Activated naive CD8-positive, alpha-beta T cell treated with anti-CD3 and anti-CD28 coated beads, Interleukin-2, amount 10 ng/mL, durations not matched to agents 7 days and 5 days (primary cell): ENCODE data around the gene ZMYND8. TPM values are rescaled to one million over a fixed set of nuclear protein-coding genes. Genes with fewer than 3 reads are reported as not detected.
"Not testable (repeated sequence)": the region's sequence is repeated elsewhere in the genome, so short reads cannot be mapped to it uniquely, and the experiment has no call there.

Source experiments
- ATAC-seq: fragments of 150-1000 bp; cut with Tn5 transposase; one replicate; pipeline ENCODE4 v1.10.0; 2021; ENCODE audit warnings: low read depth, moderate library complexity
- POLR2A ChIA-PET: fragments of 350-600 bp; sonication (Branson Sonifier 250); formaldehyde crosslinking; loops from one replicate; lab custom pipeline; 2021; ENCODE audit warnings: antibody characterized with exemption; lab: Charles Lee
- DNase-seq: peaks from one replicate; pipeline ENCODE4 v3.0.0; 2021
- H3K27ac Mint-ChIP-seq: one replicate; pipeline ENCODE4 v1.8.0; 2022; ENCODE audit warnings: mild to moderate bottlenecking, mixed read lengths
- H3K27me3 Mint-ChIP-seq: one replicate; pipeline ENCODE4 v1.8.0; 2022; ENCODE audit warnings: mild to moderate bottlenecking, moderate library complexity, mixed read lengths
- H3K36me3 Mint-ChIP-seq: one replicate; pipeline ENCODE4 v1.8.0; 2021; ENCODE audit warnings: mild to moderate bottlenecking, mixed read lengths
- H3K4me1 Mint-ChIP-seq: one replicate; pipeline ENCODE4 v1.8.0; 2021; ENCODE audit warnings: mixed read lengths
- H3K4me3 Mint-ChIP-seq: one replicate; pipeline ENCODE4 v1.8.0; 2022; ENCODE audit warnings: mild to moderate bottlenecking, moderate library complexity, mixed read lengths
- H3K9me3 Mint-ChIP-seq: one replicate; pipeline ENCODE4 v1.8.0; 2021; ENCODE audit warnings: mixed read lengths
- total RNA-seq, 2 experiments: library from RNA; stranded (reverse); gene quantifications; one replicate each; pipeline ENCODE4 v1.2.3, GENCODE V29; 2021

The ZMYND8 gene
- total RNA-seq, 2 experiments from 2014 or later: 51.0 to 51.5 TPM

DNA sequence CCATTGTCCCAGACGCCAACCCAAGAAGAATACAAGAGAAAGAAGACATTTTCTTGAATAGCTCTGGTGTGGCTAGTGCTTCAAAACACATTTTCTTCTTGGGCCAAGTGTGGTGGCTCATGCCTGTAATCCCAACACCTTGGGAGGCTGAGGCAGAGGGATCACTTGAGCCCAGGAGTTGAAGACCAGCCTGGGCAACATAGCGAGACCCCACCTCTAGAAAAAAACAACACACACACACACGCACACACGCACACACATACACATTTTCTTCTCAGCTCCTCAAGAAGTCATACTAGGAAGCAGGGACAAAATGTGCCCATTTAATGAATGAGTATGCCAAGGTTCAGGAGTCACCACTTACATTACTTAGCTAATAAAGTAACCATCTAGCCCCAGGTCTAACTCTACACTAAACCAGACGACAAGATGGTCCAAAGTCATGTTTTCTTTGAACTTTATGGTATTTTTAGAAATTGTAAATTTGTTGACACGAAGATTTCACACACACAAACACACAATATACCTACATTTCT is 68.8 kb downstream of the ZMYND8 start:
- H3K36me3 Mint-ChIP-seq: peaks cover 35% of the 10 kb centered on the region
- H3K4me1 Mint-ChIP-seq: peaks cover 2% of the 10 kb centered on the region
- no peak overlapping the region for H3K4me3 Mint-ChIP-seq
- ATAC-seq (no peak), DNase-seq (no peak)
- POLR2A ChIA-PET: no interaction called here
- no peaks in the 10 kb centered on the region for H3K9me3 Mint-ChIP-seq
- H3K27ac Mint-ChIP-seq: no peak overlapping the region
- H3K27me3 Mint-ChIP-seq: no peaks in the 10 kb centered on the region

DNA sequence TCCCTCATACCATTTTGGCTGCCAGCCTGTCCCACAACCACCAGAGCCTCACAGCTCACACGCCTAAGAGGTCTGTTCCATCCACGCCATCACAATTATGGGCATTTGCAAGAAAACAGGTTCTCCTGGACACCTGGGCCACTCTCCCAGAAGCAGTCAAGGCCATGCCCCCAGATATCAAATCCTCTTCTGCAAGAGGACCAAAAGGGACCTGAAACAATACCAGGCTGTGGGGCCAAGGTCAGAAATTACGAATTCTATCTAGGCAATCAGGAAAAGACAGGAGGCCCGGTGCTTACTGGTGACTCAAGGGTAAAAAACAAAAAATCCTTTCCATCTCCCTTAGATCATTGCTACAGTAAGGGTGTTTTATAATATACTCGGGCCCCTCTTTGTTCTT is 69.8 kb downstream of the ZMYND8 start:
- H3K27me3 Mint-ChIP-seq: no peaks in the 10 kb centered on the region
- H3K4me3 Mint-ChIP-seq: no peak overlapping the region
- H3K4me1 Mint-ChIP-seq: peaks cover 3% of the 10 kb centered on the region
- POLR2A ChIA-PET: no interaction called here
- no peak for DNase-seq
- H3K27ac Mint-ChIP-seq: no peak overlapping the region
- no peaks in the 10 kb centered on the region for H3K9me3 Mint-ChIP-seq
- peaks cover 32% of the 10 kb centered on the region for H3K36me3 Mint-ChIP-seq
- ATAC-seq: no peak

DNA sequence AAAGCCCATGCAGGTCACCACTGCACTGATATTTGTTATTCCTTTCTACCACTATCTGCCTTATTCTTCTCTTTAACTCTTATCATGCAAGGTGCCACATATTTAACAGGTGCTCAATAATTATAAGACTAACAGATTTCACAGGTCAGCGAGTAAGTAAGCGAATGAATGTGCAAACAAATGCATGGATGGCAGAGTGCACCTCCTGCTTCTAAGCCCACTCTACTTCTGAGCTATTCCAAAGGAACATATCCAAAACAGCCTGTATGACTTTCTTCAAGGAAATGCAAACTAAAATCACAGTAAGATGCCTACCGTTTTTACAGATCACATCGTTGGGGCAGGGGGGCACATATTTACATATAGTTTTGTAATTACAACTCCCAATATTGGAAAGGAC is 71.3 kb downstream of the ZMYND8 start:
- POLR2A ChIA-PET: no interaction called here
- peaks cover 34% of the 10 kb centered on the region for H3K36me3 Mint-ChIP-seq

DNA sequence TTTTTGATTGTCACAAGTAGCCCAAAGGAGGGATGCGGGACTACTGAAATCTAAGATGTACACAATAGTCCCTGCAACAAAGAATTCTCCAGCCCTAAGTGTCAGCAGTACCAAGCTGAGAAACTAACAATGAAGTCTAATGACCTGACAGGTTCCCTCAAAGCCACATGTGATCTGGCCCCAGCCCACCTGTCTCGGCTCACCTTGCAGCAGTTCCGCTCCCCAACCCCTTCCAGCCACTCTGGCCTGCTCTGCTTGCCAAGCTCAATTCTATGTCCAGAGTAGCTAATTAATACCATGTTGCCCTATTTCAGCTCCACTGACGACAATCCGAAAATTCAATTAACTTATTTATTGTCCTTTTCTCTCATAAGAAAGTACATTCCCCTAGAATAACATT is 72.1 kb downstream of the ZMYND8 start:
- Mint-ChIP-seq H3K4me1 (peaks cover 5% of the 10 kb centered on the region), H3K36me3 (peaks cover 31% of the 10 kb centered on the region), H3K9me3 (no peaks in the 10 kb centered on the region), H3K4me3 (no peak overlapping the region), H3K27ac (no peak overlapping the region), H3K27me3 (no peaks in the 10 kb centered on the region)
- no peak for DNase-seq
- POLR2A ChIA-PET: no interaction called here
- ATAC-seq: no peak

More for the DNA sequence above, 71.3 kb downstream of the ZMYND8 start:
- no peak overlapping the region for H3K27ac Mint-ChIP-seq
- no peak for DNase-seq
- peaks cover 5% of the 10 kb centered on the region for H3K4me1 Mint-ChIP-seq
- no peak for ATAC-seq
- H3K9me3 Mint-ChIP-seq: no peaks in the 10 kb centered on the region
- H3K27me3 Mint-ChIP-seq: no peaks in the 10 kb centered on the region
- H3K4me3 Mint-ChIP-seq: no peak overlapping the region

DNA sequence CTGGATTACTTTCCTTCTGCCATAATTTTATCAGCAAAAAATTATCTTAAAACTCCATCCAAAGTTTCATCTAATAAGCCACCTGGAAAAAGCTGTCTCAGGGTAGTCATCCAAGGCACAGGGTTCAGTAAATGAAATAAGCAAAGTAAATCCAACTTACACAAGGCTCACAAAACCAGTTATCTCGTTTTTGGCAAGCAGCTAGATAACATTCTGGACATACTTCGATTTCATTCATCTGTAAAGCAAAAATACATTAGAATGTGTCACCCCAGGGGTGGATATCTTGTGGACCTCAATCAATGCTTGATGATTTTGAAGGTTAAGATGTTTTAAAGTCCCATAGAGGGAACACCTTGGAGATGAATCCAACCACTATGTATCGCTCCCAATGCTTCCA is 73.1 kb downstream of the ZMYND8 start:
- Mint-ChIP-seq H3K27ac (peak overlapping the region; percentile 30), H3K4me1 (peaks cover 5% of the 10 kb centered on the region)
- POLR2A ChIA-PET: interaction anchor here (0.6 kb wide), 1 partner anchor 332 kb away, joined by 3 read pairs; no protein-coding TSS in a partner anchor

DNA sequence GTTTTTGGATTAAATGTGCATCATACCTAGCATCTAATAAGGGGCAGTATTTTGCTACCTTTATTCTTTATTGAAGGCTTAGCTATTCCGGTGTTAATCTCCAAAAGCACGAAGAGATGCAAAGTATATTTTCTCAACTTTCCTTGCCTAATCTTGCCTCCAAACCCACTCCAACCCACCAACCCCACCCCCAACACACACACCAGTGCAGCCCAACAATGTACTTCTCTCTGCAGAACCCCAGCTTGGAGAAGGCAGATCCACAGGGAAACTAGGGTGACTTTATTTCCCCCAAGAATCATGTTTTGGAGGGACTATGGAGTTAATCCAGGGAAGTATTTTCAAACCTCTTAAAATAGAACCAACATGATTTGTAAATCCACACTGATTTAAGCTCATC is 73.6 kb downstream of the ZMYND8 start:
- H3K4me3 Mint-ChIP-seq: no peak overlapping the region
- DNase-seq: no peak
- peaks cover 7% of the 10 kb centered on the region for H3K4me1 Mint-ChIP-seq
- no peaks in the 10 kb centered on the region for H3K9me3 Mint-ChIP-seq
- H3K36me3 Mint-ChIP-seq: peaks cover 34% of the 10 kb centered on the region
- ATAC-seq: no peak
- H3K27me3 Mint-ChIP-seq: no peaks in the 10 kb centered on the region
- H3K27ac Mint-ChIP-seq: no peak overlapping the region
- POLR2A ChIA-PET: interaction anchor here (0.6 kb wide), 1 partner anchor 332 kb away, joined by 3 read pairs; no protein-coding TSS in a partner anchor

More for the DNA sequence above, 73.1 kb downstream of the ZMYND8 start:
- DNase-seq (no peak), ATAC-seq (no peak)
- Mint-ChIP-seq H3K36me3 (peaks cover 32% of the 10 kb centered on the region), H3K9me3 (no peaks in the 10 kb centered on the region), H3K27me3 (no peaks in the 10 kb centered on the region), H3K4me3 (no peak overlapping the region)

DNA sequence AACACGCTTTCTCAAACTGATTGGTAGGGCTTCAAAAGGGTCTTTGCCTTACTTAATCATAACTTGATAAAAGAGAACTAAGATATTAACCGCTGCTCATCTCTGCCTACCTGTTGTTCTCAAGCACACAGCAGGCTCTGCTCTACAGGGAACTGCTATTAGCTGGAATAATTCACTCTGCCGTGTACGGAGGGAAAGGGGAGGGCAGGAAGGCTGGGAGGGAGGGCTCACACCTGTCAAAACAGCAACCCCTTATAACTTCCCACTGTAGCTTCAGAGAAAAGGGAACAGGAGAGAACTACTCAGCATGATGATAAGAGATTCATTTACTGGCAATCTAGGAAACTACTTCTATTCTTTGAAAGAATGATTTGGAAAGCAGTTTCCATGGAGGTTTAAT is 75.1 kb downstream of the ZMYND8 start:
- H3K9me3 Mint-ChIP-seq: no peaks in the 10 kb centered on the region
- H3K4me3 Mint-ChIP-seq: no peak overlapping the region
- POLR2A ChIA-PET: no interaction called here
- DNase-seq (no peak), ATAC-seq (no peak)
- H3K27me3 Mint-ChIP-seq: no peaks in the 10 kb centered on the region
- peaks cover 13% of the 10 kb centered on the region for H3K4me1 Mint-ChIP-seq
- H3K27ac Mint-ChIP-seq: no peak overlapping the region
- peaks cover 34% of the 10 kb centered on the region for H3K36me3 Mint-ChIP-seq

DNA sequence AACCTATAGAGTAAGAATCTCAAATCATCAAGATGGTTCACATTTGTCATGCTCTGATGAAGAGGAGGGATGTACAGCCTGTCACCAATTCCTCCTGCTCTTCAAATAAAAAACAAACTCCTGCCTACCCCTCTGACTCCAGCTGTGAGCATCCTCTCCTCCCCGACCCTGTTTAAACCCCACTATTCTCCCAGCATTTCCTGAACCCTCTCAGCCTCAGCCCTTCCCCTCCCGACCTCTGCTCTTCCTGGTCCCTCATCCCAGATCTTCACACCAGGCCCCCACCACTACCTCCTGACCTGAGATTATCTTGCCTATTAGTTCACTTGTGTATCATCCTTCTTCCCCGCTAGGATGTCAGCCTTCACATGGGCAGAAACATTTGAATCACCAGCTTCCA is 75.8 kb downstream of the ZMYND8 start:
- ATAC-seq (no peak), DNase-seq (no peak)
- Mint-ChIP-seq H3K4me1 (peaks cover 13% of the 10 kb centered on the region), H3K27me3 (no peaks in the 10 kb centered on the region), H3K4me3 (no peak overlapping the region), H3K9me3 (no peaks in the 10 kb centered on the region), H3K36me3 (peaks cover 38% of the 10 kb centered on the region), H3K27ac (peak overlapping the region; percentile 1)
- POLR2A ChIA-PET: no interaction called here

DNA sequence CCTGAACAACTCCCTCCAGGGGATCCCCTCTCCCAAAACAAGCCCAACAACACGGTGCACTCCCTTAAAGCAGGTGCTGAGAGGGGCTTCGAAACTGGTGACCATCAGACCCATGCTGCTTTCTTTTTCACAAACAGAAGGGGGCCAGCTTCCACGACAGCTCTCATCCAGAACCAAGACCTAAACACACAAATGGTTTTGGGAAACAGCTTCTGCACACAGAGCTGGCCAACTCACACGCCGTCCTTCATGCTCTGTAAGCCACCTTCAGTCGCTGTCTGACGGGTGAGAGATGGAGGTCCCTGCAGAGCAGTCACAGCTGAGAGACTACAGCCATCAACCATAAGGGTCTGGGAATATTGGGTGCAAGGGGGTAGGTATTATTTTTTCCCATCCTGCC is 76.3 kb downstream of the ZMYND8 start:
- no peak overlapping the region for H3K27ac Mint-ChIP-seq
- peaks cover 41% of the 10 kb centered on the region for H3K36me3 Mint-ChIP-seq
- H3K9me3 Mint-ChIP-seq: no peaks in the 10 kb centered on the region
- no peak for DNase-seq
- no peaks in the 10 kb centered on the region for H3K27me3 Mint-ChIP-seq
- POLR2A ChIA-PET: no interaction called here
- peaks cover 17% of the 10 kb centered on the region for H3K4me1 Mint-ChIP-seq
- no peak for ATAC-seq
- H3K4me3 Mint-ChIP-seq: no peak overlapping the region

DNA sequence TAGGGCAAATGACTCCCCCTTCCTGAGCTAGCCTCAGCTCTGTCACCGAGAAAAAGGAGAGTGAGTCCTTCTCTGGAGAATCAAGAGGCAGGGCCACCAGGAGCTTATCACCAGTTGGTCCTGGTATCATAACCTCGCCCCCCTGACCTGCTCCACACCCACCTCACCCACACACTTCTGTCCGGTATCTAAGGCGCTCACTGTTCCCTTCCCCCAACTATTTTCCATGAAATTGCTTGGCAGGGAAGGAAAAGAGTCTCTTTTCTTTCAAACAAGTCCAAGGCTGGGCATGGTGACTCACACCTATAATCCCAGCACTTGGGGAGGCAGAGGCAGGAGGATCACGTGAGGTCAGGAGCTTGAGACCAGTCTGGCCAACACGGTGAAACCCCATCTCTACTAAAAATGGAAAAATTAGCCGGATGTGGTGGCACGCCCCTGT is 77.6 kb downstream of the ZMYND8 start:
- DNase-seq: no peak
- H3K4me3 Mint-ChIP-seq: no peak overlapping the region
- H3K36me3 Mint-ChIP-seq: peaks cover 43% of the 10 kb centered on the region
- peaks cover 26% of the 10 kb centered on the region for H3K4me1 Mint-ChIP-seq
- POLR2A ChIA-PET: no interaction called here
- ATAC-seq: no peak
- H3K9me3 Mint-ChIP-seq: no peaks in the 10 kb centered on the region
- H3K27ac Mint-ChIP-seq: no peak overlapping the region
- no peaks in the 10 kb centered on the region for H3K27me3 Mint-ChIP-seq

DNA sequence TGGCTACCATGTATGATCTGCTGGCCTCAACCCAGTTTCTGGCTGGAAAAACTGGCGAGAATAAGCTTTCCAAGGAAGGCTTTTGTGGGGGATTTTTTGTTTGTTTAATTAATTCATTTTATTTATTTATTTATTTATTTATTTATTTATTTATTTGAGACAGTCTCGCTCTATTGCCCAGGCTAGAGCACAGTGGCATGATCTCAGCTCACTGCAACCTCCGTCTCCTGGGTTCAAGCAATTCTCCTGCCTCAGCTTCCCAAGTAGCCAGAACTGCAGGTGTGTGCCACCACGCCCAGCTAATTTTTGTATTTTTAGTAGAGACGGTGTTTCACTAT is 79.0 kb downstream of the ZMYND8 start:
- H3K27ac Mint-ChIP-seq, H3K27me3 Mint-ChIP-seq, DNase-seq, ATAC-seq, H3K9me3 Mint-ChIP-seq, H3K4me3 Mint-ChIP-seq, POLR2A ChIA-PET: not testable (repeated sequence)
- H3K36me3 Mint-ChIP-seq: peaks cover 38% of the 10 kb centered on the region
- peaks cover 34% of the 10 kb centered on the region for H3K4me1 Mint-ChIP-seq

DNA sequence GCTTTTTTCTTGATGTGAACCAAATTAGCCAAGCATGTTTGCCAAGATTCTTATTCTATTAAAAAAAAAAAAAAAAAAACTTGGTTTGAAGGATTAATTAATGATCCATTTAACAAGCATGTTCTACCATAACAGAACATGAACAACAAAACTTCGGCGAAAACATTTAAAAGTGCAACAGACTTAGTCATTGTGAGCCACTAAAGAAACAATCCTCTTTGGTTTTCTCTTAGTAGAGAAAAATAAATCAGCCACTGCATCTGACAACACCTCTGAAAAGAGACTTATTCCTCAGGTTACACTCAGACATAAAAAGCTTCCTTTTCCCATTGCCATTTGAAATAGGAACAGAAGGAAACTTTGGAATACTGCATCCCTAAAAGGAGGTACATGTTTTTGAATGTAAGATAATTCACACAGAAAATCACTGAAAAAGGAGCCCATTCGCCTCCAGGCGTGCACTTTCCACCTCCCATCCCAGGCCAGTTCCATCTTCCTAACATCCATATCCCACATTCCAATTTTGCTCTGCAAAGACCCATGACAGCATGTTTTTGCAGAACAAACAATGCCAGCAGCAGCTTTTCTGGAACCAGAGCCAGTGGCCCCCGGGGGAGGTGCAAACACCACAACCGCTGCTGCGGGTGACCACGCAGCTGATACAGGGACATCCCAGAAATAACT is 79.5 kb downstream of the ZMYND8 start:
- POLR2A ChIA-PET: no interaction called here
- ATAC-seq (no peak), DNase-seq (no peak)
- Mint-ChIP-seq H3K27ac (no peak overlapping the region), H3K4me1 (peaks cover 34% of the 10 kb centered on the region), H3K9me3 (no peaks in the 10 kb centered on the region), H3K27me3 (no peaks in the 10 kb centered on the region), H3K4me3 (no peak overlapping the region), H3K36me3 (peaks cover 37% of the 10 kb centered on the region)

DNA sequence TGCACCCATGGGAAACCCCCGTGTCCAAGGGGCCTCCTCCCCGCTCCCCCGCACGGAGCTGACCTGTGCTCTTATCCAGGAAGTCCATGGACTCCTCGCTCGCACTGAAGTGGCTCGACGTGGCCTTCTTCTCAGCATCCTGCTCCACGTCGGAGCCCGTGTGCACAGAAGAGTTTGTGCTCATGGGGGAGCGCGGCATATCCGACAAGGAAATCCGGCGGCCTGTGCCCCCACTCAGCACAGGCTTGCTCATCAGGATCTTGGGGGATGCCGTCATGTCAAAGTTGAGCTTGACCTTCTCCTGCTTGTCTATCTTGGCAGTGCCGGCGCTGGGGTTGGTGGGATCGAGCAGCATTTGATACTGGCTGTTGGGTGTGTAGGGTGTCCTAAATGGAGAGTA is 80.2 kb downstream of the ZMYND8 start:
- Mint-ChIP-seq H3K36me3 (peaks cover 30% of the 10 kb centered on the region), H3K27ac (peak overlapping the region; percentile 26), H3K27me3 (no peaks in the 10 kb centered on the region), H3K9me3 (no peaks in the 10 kb centered on the region), H3K4me3 (no peak overlapping the region), H3K4me1 (peaks cover 32% of the 10 kb centered on the region)
- DNase-seq: no peak
- no peak for ATAC-seq
- POLR2A ChIA-PET: no interaction called here

DNA sequence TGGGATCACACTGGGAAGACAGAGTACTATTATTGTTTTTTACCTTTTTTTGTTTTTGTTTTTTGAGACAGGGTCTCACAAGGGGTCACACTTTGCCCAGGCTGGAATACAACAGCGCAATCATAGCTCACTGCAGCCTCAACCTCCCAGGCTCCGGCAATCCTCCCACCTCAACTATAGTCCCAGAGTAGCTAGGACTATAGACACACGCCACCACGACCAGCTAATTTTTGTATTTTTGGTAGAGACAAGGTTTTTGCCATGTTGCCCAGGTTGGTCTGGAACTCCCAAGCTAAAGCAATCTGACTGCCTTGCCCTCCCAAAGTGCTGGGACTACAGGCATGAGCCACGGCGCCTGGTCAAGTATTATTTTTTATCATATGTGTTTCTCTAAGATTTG is 81.0 kb downstream of the ZMYND8 start:
- peak overlapping the region; percentile 40 for H3K27ac Mint-ChIP-seq
- DNase-seq (no peak), ATAC-seq (no peak)
- H3K4me3 Mint-ChIP-seq: no peak overlapping the region
- H3K9me3 Mint-ChIP-seq: no peaks in the 10 kb centered on the region
- peaks cover 32% of the 10 kb centered on the region for H3K4me1 Mint-ChIP-seq
- POLR2A ChIA-PET: interaction anchor here (1.0 kb wide), 1 partner anchor 108 kb away, joined by 4 read pairs; no protein-coding TSS in a partner anchor
- H3K36me3 Mint-ChIP-seq: peaks cover 26% of the 10 kb centered on the region
- H3K27me3 Mint-ChIP-seq: no peaks in the 10 kb centered on the region
